HG03439 (cell line): ENCODE data around the gene PLSCR3.

Experiments
- ATAC-seq: cut with Tn5 transposase; IDR thresholded peaks from one replicate; pipeline ENCODE4 v1.9.1; 2021; ENCODE audit warnings: mild to moderate bottlenecking, moderate library complexity; ENCODE audit not compliant: unreplicated experiment

PLSCR3 gene

GRCh38 chr17:7407082-7407481, 12.8 kb upstream of the PLSCR3 start:
- ATAC-seq: no peak

- no peak for ATAC-seq
Measured at GRCh38 chr17:7406235-7406825, 12.0 kb upstream of the PLSCR3 start.

- no peak for ATAC-seq
Measured at GRCh38 chr17:7405350-7406234, 11.3 kb upstream of the PLSCR3 start.

DNA sequence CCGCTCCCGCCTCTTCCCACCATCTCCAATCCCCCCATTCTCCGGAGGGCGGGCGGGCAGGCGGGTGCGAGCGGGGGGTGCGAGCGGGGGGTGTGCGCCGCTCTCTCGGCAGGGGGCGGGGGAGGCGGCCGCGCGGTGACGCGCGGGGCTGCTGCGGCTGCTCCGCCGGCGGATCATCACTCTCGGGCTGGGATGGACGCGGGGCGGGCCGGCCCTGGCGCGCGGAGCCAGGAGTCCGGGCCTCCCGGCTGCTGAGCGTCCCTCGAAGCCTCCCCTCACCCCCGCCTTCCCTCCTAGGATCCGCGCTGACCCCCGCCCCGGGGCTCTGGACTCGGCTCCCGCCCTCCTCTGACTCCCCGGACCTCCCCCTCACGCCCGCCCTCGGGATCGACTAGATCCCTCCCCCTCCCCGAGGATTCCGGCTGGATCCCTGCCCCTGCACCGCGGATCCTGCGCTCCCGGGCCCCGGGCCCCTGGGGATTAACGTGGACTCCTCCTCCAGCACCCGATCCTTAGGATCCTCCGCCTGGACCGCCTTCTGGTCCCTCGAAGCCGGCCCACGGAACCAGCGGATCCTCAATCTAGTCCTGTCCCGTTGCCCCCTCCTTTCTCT, 10.5 kb upstream of the PLSCR3 start:
- ATAC-seq: peak; percentile 3

- ATAC-seq: peak; percentile 90
Measured at GRCh38 chr17:7403977-7404736, 9.8 kb upstream of the PLSCR3 start, which contains the start of gene TMEM256. TSS of gene TMEM256 (minus strand) at chr17:7404097. CDS start at chr17:7404084, 13 bp downstream.

DNA sequence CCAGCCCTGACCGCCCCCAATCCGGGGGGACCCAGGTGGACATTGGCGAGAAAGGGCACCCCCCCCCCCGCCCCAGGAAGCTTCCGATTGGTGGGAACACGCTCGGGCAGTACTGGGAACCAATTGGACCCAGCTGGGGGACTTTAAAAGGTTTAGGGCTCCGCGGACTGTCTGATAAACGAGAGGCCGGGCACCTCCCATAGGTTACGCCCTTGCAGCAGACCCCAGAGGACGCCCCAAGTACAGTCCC, 9.3 kb upstream of the PLSCR3 start:
- peak; percentile 11 for ATAC-seq

- ATAC-seq: no peak
Measured at GRCh38 chr17:7403043-7403726, 8.9 kb upstream of the PLSCR3 start.

DNA sequence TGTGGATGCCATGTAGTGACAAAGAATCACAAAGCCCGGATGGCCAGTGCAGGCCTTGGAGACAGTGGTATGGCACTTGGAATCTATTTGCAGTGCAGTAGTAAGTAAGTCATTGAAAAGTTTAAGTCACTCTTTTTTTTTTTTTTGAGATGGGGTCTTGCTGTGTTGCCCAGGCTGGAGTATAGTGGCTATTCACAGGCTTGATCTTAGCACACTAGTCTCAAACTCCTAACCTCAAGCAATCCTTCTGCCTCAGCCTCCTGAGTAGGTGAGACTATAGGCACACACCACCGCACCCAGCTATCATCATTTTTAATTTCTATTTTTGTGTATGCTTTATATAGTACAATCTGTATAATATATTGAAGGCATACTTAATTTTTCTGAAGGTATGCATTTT, 4.3 kb upstream of the PLSCR3 start:
- ATAC-seq: no peak

DNA sequence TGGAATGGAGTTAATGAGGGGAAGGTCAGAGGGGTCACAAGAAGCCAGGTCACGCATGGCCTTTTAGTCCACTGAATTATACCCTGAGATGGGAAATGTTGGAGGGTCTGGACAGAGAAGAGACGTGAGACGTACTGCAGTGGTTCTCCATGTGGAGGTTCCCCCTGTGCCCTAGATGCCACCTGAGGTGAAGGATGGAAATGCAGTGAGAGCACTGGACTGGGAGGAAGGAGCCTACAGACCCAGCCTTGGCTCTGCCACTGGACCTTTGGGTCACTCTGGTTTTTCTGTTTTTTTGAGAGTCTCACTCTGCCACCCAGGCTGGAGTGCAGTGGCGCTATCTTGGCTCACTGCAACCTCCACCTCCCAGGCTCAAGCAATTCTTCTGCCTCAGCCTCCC, 1.8 kb upstream of the PLSCR3 start:
- ATAC-seq: no peak

GRCh38 chr17:7393613-7394451, 493 bp downstream of the PLSCR3 start:
- ATAC-seq: peak; percentile 46

- ATAC-seq: no peak
Measured at GRCh38 chr17:7392696-7393612, 1.4 kb downstream of the PLSCR3 start.

DNA sequence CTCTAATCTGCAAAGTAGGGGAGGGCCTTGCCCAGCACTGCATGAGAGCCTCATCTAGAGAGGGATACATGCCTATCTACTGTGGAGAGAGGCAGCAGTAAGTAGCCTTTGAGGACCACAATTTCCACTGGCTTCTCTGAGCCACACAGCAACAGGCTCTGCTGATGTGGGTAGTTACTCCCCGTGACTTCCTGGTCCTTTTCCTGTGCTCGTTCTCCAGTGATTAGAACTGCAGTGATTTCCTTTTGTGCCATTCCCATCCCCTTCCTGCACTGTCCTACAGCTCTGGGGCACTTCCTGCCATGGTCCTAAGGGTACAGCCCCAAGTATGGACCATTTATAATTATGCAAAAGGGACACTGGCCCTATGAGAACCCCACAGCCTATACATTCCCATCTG, 3.0 kb downstream of the PLSCR3 start:
- no peak for ATAC-seq

DNA sequence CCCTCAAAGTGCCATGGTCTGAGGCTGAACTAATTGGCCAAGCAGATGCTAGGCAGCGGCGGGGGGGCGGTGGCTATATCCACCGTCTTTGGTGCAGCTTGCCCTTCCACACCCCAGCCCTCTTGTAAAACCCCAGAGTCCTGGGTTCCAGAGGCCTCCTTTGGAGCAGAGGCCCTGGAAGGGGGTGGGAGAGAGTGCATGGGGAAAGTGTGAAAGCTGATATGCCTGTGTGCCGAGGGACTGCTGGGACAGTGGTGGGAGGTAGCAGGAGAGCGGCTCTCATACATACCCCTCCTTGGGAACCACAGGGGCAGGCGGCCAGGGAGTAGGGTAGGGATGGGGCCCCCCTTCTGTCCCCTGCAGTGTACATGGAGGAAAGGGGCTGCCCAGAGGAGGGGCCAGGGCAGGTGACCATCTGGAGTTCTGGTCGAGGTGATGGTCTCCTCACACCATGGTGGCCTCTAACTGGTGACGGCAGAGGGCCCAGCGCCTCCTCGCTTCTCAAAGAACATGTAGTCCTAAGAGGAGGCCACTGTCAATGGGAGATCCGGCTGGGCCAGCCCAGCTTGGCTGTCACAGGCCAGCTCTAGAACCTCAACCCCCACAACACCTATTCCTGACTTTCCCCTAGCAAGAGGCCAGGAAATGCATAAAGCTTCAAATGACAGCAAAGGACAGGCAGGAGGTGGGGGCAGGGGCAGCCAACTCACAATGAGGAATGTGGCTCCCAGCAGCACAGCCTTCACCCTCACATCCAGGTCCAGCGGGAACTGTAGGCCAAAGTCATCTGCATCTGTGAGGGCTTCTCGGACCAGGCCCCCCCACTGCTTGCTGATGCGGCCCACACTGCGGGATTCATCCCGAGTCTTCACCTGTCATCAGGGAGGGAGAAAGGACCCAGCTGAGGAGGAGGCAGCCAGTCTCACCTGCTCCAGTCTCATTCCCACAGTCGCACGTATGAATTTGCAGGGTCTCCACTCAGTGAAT, 4.1 kb downstream of the PLSCR3 start:
- no peak for ATAC-seq

- ATAC-seq: no peak
Measured at GRCh38 chr17:7388856-7389255, 5.5 kb downstream of the PLSCR3 start.

GRCh38 chr17:7384489-7385081, 9.7 kb downstream of the PLSCR3 start:
- no peak for ATAC-seq

DNA sequence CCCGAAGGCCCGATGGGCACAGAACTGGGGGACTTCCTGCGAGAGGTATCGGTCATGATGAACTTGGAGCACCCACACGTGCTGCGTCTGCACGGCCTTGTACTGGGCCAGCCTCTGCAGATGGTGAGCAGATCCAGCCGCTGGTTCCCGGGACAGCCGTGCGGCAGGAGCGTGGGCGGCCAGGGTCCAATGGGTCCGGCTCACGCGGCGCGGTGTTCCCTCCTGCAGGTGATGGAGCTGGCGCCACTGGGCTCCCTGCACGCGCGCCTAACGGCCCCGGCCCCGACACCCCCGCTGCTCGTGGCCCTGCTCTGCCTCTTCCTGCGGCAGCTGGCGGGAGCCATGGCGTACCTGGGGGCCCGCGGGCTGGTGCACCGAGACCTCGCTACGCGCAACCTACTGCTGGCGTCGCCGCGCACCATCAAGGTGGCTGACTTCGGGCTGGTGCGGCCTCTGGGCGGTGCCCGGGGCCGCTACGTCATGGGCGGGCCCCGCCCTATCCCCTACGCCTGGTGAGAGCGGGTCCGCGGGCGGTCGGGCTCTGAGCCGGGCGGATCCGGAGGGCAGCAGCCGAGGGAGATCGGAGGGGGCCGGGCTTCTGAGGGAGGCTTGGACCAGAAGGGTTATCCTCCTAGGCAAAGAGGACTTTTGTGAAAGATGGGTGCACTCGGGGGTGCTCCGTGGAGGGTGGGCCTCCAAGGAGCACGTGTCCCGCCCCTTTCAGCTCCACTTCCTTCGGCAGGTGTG, 10.4 kb downstream of the PLSCR3 start:
- ATAC-seq: no peak

DNA sequence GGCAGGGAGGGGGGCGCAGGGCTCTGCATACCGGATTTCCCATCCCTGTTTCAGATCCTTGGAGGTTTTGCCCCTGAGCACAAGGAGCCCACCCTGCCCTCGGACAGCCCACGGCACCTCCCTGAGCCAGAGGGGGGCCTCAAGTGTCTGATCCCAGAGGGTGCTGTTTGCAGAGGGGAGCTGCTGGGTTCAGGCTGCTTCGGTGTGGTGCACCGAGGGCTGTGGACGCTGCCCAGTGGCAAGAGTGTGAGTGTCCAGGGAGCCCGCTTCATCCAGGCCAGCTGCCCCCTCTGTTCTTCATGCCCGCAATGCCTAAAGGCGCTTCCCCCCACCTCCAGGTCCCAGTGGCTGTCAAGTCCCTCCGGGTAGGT, 11.0 kb downstream of the PLSCR3 start:
- no peak for ATAC-seq
